Ramos (cell line): ENCODE measurements around the gene XYLT1.
"Not testable (repeated sequence)": the region's sequence is repeated elsewhere in the genome, so short reads cannot be mapped to it uniquely, and the experiment has no call there.

Experiments used
- in situ Hi-C: fragments of 300-500 bp; cut with MboI; formaldehyde crosslinking; loops from one replicate; pipeline ENCODE4 v1.14.3; 2022; ENCODE audit warnings: low sequenced_read_pairs; ENCODE audit not compliant: unreplicated experiment

The XYLT1 gene

DNA sequence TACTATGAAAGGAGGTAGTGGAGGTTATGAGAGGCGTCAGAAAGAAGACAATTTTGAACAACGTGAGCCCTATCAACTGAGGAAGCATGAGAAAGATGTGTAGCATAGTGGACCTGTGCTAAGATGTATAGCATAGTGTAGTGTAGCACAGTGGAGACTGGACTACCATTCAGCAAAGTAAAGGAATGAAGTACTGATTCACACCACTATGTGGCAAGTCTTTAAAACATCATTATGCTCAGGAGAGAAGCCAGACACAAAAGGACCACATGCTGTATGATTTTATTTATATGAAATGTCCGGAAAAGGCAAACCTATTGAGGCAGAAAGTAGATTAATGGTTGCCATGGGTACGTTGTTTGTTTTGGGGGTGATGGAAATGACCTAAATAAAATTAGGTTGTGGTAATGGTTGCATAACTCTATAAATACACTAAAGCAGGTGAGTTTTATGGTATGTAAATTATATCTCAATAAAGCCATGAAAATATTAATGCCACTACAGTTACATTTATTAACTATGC lies 20.4 kb upstream of the XYLT1 start:
- in situ Hi-C loops, result no loop called here

DNA sequence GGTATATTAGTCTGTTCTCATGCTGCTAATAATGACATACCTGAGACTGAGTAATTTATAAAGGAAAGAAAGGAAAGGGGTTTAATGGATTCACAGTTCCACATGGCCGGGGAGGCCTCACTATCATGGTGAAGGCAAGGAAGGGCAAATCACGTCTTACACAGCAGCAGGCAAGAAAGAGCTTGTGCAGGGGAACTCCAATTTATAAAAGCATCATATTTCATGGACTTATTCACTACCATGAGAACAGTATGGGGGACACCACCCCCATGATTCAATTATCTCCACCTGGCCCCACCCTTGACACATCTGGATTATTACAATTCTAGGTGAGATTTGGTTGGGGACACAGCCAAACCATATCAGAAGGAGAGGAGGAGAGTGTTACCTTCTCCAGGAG lies 17.7 kb upstream of the XYLT1 start:
- in situ Hi-C loops, result no loop called here

DNA sequence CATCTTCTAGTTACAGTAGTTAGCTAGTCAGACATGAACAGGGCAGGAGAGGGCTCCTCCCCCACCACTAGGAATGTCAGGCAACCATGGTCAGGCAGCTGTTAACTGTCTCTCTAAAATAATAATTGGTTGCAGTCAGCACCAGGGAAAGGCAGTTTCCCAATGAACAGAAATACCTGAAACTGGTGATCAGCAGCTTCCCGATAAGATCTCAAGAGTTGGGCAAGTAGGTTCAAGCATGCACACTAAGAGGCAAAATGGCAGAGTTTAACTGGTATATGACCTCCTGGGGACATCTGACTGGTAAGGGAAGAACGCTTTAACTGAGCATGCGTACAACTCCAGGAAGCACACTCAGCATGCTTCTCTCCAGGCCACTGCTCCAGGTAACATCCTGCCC lies 12.6 kb upstream of the XYLT1 start:
- in situ Hi-C loops, result no loop called here

DNA sequence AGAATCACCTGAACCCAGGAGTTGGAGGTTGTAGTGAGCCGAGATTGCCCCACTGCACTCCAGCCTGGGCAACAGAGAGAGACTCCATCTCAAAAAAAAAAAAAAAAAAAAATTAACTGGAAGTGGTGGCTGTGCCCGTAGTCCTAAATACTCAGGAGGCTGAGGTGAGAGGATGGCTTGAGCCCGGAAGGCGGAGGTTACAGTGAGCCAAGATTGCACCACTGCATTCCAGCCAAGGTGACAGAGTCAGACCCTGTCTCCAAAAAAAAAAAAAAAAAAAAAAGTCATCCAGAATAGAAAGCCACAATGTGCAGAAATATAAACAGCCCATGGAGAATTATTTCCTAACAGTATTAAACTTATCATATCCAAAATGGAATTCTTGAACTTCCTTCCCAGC lies 11.6 kb upstream of the XYLT1 start:
- in situ Hi-C loops, result not testable (repeated sequence)

DNA sequence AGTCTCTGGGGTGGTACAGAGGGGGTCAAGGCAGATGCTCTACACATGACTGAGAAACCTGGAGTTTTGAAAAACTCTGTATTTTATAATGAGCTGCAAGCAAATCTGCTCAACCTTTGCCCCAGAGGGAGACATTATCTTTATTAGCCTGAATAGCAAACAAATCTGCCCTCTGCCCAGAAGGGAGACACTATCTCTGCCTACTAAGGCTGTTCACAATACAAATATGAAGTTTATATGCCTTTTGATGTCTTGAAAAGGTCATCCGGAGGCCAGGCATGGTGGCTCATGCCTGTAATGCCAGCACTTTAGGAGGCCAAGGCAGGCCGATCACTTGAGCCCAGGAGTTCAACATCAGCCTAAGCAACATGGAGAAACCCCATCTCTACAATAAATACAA lies 11.0 kb upstream of the XYLT1 start:
- in situ Hi-C loops, result no loop called here

DNA sequence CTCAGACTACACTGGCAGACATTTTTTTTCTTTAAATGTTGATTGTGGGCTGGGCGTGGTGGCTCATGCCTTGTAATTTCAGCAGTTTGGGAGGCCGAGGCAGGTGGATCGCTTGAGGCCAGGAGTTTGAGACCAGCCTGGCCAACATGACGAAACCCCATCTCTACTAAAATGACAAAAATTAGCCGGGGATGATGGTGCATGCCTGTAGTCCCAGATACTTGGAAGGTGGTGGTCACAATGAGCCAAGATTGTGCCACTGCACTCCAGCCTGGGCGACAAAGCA lies 6.4 kb upstream of the XYLT1 start:
- in situ Hi-C loops, result loop anchor here (10.0 kb wide), 1 partner anchor 98 kb away; no protein-coding TSS in a partner anchor

DNA sequence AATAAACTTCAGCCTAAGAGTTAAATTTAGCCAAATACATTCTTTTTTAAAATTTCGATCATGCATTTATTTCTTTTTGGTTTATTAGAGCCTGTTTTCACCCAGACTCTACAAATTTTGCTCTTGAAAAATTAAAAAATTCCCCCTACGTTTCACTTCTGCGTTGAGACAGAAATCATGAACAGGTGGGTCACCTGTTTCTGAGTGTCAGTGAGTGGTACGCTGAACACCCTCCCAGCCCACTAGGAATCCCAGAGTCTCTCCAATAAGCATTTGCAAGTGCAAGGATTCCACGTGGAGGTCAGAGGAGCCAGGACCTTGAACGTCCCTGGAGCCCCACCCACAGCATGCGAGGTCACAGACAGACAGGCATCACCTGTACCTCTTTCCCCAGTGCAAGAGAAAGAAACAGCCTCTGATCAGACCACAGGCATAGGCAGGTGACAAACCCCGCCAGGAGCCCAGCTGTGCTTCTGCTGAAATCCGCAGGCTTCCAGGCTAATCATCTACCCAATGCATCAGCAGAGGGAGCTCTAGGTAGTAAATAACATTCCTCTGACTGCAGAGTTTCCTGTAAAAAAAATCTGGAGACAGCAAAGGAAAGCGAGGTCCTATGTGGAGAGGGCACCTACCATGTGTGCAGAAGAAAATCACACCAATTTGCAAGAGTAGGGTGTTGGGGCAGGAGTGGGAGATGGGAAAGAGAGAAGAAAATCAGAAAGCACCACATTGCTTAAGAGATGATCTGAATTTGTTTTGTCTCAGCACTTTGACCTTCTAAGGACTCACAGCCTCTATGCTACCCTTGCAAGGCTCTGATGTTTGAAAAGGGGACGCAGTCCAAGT lies 5.9 kb upstream of the XYLT1 start:
- in situ Hi-C loops, result loop anchor here (10.0 kb wide), 1 partner anchor 98 kb away; no protein-coding TSS in a partner anchor

DNA sequence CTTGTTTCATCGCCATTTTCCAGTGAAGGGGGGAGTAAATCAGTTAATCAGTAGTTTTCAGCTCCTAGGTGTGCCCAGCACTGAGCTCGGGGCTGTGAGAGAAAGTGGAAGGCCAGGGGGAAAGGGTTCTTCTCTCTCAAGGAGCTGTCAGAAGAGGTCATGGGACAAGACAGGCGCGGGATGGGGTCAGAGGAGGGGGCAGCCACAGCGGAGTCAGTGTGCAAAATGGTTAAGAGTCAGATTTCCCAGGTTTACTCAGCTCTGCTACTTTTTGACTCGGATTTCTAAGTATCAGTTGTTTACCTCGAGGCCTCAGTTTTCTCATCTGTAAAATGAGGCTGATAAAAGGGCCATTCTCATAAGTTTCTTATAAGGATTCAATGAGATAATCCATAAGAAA lies 4.3 kb upstream of the XYLT1 start:
- in situ Hi-C loops, result loop anchor here (10.0 kb wide), 1 partner anchor 100 kb away; no protein-coding TSS in a partner anchor

DNA sequence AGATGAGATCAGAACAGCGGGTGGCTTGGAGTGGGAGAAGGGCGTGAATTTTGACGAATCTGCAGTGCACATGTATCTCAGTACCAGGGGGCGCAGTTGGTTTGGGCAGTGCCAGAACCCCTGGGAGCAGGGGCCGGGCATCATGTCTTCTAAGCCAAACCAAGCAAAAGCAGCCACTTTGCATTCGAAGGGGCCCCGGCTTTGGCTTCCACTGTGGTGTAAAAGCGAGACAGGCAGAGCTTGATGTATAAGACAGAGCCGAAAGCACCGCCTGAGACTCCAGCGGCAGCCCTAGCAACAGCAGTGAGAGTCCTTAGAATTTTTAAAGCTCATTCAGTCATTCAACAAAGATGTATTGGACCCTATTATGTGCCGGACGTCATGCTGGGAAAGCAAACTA lies 3.8 kb upstream of the XYLT1 start:
- in situ Hi-C loops, result loop anchor here (10.0 kb wide), 1 partner anchor 100 kb away; no protein-coding TSS in a partner anchor

DNA sequence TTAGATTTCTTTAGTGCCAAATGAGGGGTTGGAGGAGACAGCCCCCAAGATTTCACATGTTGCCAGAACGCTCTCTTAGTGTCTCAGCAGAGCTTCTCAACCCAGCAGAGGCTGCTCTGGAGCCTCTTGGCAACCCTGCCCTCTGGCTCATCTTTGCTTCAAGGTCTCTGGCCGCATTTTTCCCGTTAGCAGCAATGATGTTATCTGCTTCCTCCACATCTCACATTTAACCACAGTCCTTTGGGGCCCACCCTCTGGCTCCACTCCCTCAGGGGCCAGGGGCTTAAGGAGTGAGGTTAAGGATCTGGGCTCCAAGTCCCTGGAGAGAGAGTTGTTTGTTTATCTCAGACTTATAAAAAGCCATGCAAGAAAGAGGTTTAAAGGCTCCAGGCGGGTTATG lies 3.3 kb upstream of the XYLT1 start:
- in situ Hi-C loops, result loop anchor here (10.0 kb wide), 1 partner anchor 101 kb away; no protein-coding TSS in a partner anchor

DNA sequence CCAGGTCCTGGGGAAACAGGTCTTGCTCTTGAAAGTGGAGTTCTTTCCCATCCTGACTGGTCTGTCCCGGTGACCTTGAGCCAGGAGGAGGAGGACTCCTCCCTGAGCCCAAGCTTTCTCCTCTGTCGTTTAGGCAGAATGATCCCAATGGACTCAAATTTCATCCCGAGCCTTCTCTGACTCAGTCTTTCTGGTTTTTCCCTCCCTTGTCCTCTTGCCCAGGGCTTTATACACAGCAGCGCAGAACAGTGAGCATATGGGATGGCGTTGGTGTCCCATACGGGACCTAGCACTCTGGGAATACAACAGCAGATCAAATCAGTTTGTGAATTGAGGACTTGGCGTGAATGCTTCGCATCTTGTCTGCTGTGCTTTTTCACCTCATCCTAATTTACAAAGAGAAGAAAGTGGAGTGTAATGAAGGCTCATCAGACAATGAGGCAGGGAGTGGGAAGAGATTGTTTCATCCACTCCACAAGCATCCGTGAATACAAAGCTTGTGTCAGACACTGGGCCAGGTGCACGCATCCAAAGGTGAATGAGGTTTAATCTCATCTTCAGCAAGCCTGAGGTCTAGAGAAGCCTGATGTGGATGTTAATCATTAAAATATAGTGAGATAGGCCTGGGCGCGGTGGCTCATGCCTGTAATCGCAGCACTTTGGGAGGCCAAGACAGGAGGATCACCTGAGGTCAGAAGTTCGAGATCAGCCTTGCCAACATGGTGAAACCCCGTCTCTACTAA lies 1.1 kb upstream of the XYLT1 start:
- in situ Hi-C loops, result loop anchor here (10.0 kb wide), 1 partner anchor 103 kb away; no protein-coding TSS in a partner anchor

DNA sequence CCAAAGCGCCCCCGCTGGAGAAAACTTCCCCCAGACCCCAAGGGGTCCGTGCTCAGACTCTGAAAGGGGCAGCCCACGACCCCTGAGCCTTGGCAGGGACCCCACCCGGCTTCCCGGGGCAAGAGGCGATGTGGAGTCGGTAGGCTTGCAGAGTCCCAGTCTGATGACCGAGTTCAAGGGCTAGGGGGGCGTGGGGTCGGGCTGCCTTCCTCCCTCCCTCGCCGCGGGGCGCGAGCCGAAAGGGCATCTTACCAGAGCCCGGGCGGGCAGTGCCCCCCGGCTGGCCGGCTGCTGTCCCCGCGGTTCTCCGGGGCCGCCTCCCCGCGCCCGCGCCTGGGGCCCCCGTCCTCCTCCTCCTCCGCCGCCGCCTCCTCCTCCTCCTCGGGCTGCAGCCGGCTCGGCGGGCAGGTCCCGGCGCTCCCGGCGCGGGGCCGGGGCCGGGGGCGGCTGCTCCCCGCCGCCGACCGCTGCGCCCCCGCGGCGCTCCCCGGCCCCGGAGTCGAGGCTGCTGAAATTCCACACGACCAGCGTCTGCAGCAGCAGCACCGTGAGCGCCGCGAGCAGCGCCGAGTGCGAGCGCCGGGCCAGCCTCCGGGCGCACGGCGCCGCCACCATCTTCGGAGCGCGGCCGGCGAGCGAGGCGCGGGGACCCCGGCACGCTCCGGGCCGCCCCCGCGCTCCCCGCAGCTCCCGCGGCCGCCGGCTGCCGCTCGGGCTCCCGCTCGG lies 415 bp downstream of the XYLT1 start:
- in situ Hi-C loops, result loop anchor here (10.0 kb wide), 1 partner anchor 104 kb away; no protein-coding TSS in a partner anchor

DNA sequence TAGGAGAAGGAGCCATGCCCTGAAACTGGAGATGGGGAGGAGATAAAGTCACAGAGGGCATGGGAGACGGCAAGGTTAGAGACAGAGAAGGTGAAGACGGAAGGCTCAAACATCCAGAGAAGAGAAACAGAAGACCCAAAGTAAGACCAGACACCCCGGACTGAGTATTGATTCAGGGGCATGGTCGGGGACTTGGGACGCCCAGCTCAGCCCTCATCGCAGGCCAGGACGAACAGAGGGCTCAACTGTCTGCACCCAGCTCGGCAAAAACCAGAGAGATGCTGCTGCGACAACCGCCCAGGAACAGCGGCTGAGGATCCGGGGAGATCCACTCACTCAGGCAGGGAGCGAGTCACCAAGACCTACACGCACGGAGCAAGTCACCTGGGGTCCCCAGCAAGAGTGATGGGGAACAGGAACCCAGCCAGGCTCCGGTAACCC lies 999 bp downstream of the XYLT1 start:
- in situ Hi-C loops, result loop anchor here (10.0 kb wide), 3 partner anchors 95 to 165 kb away; no protein-coding TSS in a partner anchor

DNA sequence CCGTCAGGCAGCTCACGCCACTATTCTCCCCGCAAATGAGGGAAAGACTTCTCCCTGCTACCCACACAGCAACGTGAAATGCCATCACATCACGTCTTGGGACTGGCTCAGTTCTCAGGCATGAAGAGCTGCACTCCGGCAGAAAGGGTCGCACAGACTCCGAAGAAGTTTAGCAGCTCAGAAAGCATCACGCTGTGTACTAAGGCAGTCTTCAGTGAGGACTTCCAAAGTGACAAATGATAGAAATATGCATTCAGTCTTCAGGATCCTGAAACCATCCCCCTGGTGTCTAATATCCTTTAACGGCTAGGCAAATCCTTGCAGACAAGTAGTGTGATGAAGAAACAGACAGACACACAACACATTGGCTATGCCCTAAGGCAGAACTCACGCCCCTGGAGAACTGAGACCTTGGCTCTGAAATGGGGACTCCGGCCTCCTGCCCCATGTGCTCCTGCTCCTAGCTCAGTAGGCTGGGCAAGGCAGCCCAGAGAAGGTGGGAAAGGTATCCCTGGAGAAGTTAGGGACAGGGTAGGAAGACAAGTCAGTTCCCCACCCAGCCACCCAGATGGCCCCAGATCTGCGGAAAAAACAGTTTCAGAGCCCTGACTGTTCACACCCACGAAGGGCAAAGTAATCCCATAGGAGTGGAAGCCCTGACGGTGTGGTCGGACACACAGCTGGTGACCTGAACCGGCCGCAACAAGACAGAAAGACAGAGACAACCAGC lies 1.6 kb downstream of the XYLT1 start:
- in situ Hi-C loops, result loop anchor here (10.0 kb wide), 2 partner anchors 94 to 164 kb away; no protein-coding TSS in a partner anchor

DNA sequence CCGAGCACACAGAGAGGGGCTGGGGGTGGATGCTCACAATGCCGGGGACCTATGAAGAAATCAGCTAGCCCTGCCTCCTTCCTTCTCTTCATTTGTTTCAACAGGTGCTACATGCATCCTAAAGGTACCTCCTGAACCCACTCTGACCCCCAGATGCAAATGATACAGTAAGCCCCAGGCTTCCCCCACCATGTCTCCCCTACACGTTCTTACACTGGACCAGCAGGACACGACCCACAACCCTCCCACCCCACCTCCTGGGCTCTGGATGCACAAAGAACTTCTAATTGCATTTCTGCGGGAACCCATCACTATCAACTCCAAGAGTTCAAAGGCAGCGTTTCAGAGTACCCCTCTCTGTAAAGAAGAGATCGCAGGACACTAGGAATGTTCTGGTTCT lies 2.1 kb downstream of the XYLT1 start:
- in situ Hi-C loops, result loop anchor here (10.0 kb wide), 2 partner anchors 94 to 164 kb away; no protein-coding TSS in a partner anchor

DNA sequence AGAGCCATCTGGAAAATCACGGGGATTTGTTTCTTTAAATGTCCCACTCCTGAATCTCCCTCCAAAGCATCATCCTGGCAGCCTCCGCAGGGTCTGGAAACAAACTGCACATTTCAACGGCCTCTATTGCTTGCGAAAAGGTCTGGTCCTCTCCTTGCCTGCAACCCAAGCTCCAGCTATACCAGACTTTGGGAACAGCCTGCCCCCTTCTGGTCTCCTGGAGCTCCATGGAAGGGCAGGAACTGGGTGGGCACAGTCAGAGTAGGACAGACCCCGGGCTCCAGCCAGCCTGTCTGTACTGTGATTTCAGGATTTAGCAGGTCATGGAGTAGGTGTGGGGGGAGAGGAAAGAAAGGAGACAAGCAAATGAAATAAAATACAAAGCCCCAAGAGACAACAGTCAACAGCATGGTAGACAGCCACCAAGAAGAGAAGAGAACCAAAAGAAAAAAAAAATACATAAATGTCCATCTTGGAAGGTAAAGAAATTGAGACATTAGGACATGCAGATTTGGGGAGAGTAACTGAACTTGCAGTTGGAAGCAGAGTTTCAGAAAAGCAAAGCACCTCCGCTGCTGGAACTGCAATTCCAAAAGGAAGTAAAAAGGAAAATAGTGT lies 2.7 kb downstream of the XYLT1 start:
- in situ Hi-C loops, result loop anchor here (10.0 kb wide), 2 partner anchors 93 to 163 kb away; no protein-coding TSS in a partner anchor

DNA sequence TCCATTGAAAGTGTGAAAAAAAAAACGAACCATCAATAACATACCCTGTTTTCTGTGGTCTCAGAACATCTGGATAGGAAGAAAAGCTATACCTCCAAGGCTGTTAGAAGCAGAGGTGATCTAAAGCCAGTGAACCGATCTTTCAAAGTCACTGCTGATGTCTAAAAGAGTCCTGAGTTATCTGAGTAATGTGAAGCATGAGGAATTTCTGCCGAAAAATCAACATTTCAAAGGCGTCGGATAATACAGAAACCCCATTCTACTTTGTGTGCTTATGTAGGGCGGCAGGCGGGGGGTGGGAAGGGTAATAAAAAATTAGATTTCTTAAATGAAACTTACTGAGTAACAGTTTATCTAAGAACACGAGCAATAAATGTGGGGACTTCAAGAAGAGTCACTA lies 3.9 kb downstream of the XYLT1 start:
- in situ Hi-C loops, result loop anchor here (10.0 kb wide), 2 partner anchors 92 to 162 kb away; no protein-coding TSS in a partner anchor

DNA sequence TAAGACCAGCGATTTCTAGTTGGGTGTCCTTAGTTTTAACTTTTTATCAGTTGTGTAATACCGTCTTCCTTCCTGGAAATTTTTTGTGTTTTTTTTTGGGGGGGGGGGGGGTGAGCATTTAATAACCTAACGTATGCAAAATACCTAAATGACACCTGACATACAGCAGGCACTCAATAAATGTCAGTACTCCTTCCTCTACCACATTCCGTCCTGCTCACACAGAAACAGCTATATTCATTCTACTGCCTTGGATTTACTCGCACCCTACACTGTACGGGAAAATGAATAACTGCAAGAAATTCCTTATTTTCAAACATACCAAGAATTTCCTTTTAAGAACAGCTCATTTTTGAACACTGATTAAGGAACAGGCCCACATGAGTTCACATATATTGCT lies 5.3 kb downstream of the XYLT1 start:
- in situ Hi-C loops, result loop anchor here (10.0 kb wide), 2 partner anchors 91 to 161 kb away; no protein-coding TSS in a partner anchor

DNA sequence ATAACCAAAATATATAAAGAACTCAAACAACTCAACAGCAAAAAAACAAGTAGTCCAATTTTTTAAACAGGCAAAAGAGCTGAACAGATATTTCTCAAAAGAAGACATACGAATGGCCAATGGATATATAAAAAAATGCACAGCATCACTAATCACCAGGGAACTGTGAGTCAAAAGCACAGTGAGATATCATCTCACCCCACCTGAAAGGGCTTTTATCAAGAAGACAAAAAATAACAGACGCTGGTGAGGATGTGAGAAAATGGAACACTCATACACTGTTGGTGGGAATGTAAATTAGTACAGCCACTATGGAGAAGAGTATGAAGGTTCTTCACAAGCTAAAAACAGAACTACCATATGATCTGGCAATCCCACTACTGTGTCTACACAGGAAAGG lies 7.4 kb downstream of the XYLT1 start:
- in situ Hi-C loops, result loop anchor here (10.0 kb wide), 2 partner anchors 89 to 159 kb away; no protein-coding TSS in a partner anchor
